COR-L47 (cell line): Measurements from ENCODE around the gene SCIN.
"Not testable (repeated sequence)": the region's sequence is repeated elsewhere in the genome, so short reads cannot be mapped to it uniquely, and the experiment has no call there.

Experiments
- DNase-seq: peaks from one replicate; lab custom pipeline; 2025; lab: John Stamatoyannopoulos, UW

The SCIN gene

GRCh38 chr7:12619461-12620069, 49.0 kb downstream of the SCIN start:
- no peak for DNase-seq

- DNase-seq = no peak
Observed at GRCh38 chr7:12620371-12620770, 49.9 kb downstream of the SCIN start.

- DNase-seq = no peak
Observed at GRCh38 chr7:12623223-12623622, 52.7 kb downstream of the SCIN start.

GRCh38 chr7:12623885-12624498, 53.5 kb downstream of the SCIN start:
- peak; percentile 21 for DNase-seq

- DNase-seq = no peak
Observed at GRCh38 chr7:12625836-12626235, 55.3 kb downstream of the SCIN start.

GRCh38 chr7:12629816-12630512, 59.4 kb downstream of the SCIN start:
- DNase-seq = no peak

GRCh38 chr7:12630513-12630819, 59.9 kb downstream of the SCIN start:
- peak; percentile 77 for DNase-seq

- no peak for DNase-seq
Observed at GRCh38 chr7:12633582-12633981, 63.1 kb downstream of the SCIN start.

GRCh38 chr7:12635830-12636229, 65.3 kb downstream of the SCIN start:
- DNase-seq = no peak

GRCh38 chr7:12637328-12637727, 66.8 kb downstream of the SCIN start:
- no peak for DNase-seq

- no peak for DNase-seq
Observed at GRCh38 chr7:12637819-12638592, 67.5 kb downstream of the SCIN start.

GRCh38 chr7:12638851-12639456, 68.4 kb downstream of the SCIN start:
- peak; percentile 43 for DNase-seq

- DNase-seq = no peak
Observed at GRCh38 chr7:12640299-12641096, 70.0 kb downstream of the SCIN start.

- no peak for DNase-seq
Observed at GRCh38 chr7:12641196-12641595, 70.7 kb downstream of the SCIN start.

GRCh38 chr7:12642508-12642907, 72.0 kb downstream of the SCIN start:
- DNase-seq = no peak

GRCh38 chr7:12643001-12643643, 72.6 kb downstream of the SCIN start:
- no peak for DNase-seq

- DNase-seq = no peak
Observed at GRCh38 chr7:12643644-12644043, 73.1 kb downstream of the SCIN start.

GRCh38 chr7:12645212-12645611, 74.7 kb downstream of the SCIN start:
- not testable (repeated sequence) for DNase-seq

GRCh38 chr7:12646139-12646538, 75.6 kb downstream of the SCIN start:
- no peak for DNase-seq

GRCh38 chr7:12647364-12648219, 77.1 kb downstream of the SCIN start:
- no peak for DNase-seq
